Endothelial cell of umbilical vein (primary cell): Measurements from ENCODE around the gene SPDYE16.
"Not testable (repeated sequence)": the region's sequence is repeated elsewhere in the genome, so short reads cannot be mapped to it uniquely, and the experiment has no call there.

Source experiments
- EZH2 ChIP-seq: IDR thresholded peaks from 2 replicates; pipeline ENCODE4 v1.6.1; 2012; ENCODE audit warnings: borderline replicate concordance, low read depth, mild to moderate bottlenecking, moderate library complexity, low read length, inconsistent platforms; ENCODE audit not compliant: severe bottlenecking
- FOS ChIP-seq: IDR thresholded peaks from 2 replicates; pipeline ENCODE4 v1.6.1; 2011; ENCODE audit warnings: mild to moderate bottlenecking, low read length, moderate library complexity, borderline replicate concordance; ENCODE audit not compliant: insufficient read depth
- GATA2 ChIP-seq: IDR thresholded peaks from 2 replicates; pipeline ENCODE4 v1.7.0; 2011; ENCODE audit warnings: low read depth, mild to moderate bottlenecking, moderate library complexity, mixed read lengths, low read length; ENCODE audit not compliant: insufficient read length, insufficient read depth
- JUN ChIP-seq: IDR thresholded peaks from 2 replicates; pipeline ENCODE4 v1.6.1; 2011; ENCODE audit warnings: borderline replicate concordance, low read depth; ENCODE audit not compliant: insufficient read length, insufficient read depth
- MYC ChIP-seq: IDR thresholded peaks from one replicate; pipeline ENCODE4 v1.6.1; 2011; ENCODE audit warnings: mild to moderate bottlenecking, low read depth, low read length
- POLR2A ChIP-seq: IDR thresholded peaks from 2 replicates; pipeline ENCODE4 v1.6.1; 2012; ENCODE audit warnings: low read depth, mild to moderate bottlenecking, control low read depth, low read length
- POLR2AphosphoS5 ChIP-seq: IDR thresholded peaks from 2 replicates; pipeline ENCODE4 v1.6.1; 2012; ENCODE audit warnings: low read depth, mild to moderate bottlenecking, control low read depth, low read length, moderate library complexity; ENCODE audit not compliant: insufficient read depth
- TF ChIP-seq, protein P1 (sequence below): IDR thresholded peaks from 2 replicates; pipeline ENCODE4 v1.6.1; 2011; ENCODE audit not compliant: insufficient read depth, insufficient read length
- TF ChIP-seq, protein P2 (sequence below), 2 donors: IDR thresholded peaks; 1 replicate in 1 of 2; 2 replicates in 1 of 2; pipeline ENCODE4 v1.5.1; 2011; ENCODE audit warnings: low read length in 2 of 2, mild to moderate bottlenecking in 2 of 2, moderate library complexity in 2 of 2, control low read depth in 1 of 2, inconsistent platforms in 1 of 2, low read depth in 1 of 2; ENCODE audit not compliant: insufficient read depth in 1 of 2; ENCODE audit errors: extremely low read depth in 1 of 2

DNA sequence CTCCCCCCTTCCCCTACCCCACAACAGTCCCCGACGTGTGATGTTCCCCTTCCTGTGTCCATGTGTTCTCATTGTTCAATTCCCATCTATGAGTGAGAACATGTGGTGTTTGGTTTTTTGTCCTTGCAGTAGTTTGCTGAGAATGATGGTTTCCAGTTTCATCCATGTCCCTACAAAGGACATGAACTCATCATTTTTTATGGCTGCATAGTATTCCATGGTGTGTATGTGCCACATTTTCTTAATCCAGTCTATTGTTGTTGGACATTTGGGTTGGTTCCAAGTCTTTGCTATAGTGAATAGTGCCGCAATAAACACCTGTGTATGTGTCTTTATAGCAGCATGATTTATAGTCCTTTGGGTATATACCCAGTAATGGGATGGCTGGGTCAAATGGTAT is 18.2 kb upstream of the SPDYE16 start:
- TF ChIP-seq, protein P1, sequence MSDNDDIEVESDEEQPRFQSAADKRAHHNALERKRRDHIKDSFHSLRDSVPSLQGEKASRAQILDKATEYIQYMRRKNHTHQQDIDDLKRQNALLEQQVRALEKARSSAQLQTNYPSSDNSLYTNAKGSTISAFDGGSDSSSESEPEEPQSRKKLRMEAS, result not testable (repeated sequence)
- TF ChIP-seq POLR2AphosphoS5, EZH2, MYC, POLR2A, JUN, GATA2, FOS: not testable (repeated sequence)
- TF ChIP-seq, protein P2, sequence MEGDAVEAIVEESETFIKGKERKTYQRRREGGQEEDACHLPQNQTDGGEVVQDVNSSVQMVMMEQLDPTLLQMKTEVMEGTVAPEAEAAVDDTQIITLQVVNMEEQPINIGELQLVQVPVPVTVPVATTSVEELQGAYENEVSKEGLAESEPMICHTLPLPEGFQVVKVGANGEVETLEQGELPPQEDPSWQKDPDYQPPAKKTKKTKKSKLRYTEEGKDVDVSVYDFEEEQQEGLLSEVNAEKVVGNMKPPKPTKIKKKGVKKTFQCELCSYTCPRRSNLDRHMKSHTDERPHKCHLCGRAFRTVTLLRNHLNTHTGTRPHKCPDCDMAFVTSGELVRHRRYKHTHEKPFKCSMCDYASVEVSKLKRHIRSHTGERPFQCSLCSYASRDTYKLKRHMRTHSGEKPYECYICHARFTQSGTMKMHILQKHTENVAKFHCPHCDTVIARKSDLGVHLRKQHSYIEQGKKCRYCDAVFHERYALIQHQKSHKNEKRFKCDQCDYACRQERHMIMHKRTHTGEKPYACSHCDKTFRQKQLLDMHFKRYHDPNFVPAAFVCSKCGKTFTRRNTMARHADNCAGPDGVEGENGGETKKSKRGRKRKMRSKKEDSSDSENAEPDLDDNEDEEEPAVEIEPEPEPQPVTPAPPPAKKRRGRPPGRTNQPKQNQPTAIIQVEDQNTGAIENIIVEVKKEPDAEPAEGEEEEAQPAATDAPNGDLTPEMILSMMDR (IDR thresholded peaks at IDR 0.05; ENCODE audit: extremely low read depth in 1 of 2, insufficient read depth in 1 of 2, low read depth in 1 of 2, low read length in 2 of 2), result not testable (repeated sequence)
